LoVo (cell line): ENCODE data around the gene TTC33.

Source experiments
- DNase-seq: peaks from one replicate; pipeline ENCODE4 v3.0.0-alpha.2; 2016; ENCODE audit warnings: low spot score

TTC33 gene

GRCh38 chr5:40483316-40483715 is 272.4 kb downstream of the TTC33 start:
- no peak for DNase-seq

DNA sequence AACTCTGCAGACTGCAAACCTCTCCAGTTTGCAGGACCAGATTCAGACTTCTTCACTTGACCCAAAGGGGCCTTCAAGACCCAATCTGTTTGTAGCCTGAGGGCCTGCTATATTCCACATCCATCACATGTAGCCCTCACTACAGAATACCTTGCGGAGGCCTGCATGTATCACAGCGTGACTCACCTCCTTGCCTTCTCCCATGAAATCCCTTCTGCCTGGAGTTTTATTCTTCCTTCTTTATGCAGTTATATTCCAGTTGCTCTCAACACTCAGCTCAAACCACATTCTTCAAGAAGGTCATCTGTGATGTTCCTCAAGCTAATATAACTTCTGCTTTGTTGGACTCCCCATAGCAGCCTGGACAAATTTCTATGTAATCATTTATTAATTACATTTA is 274.5 kb downstream of the TTC33 start:
- DNase-seq: no peak

- no peak for DNase-seq
Measured at GRCh38 chr5:40480392-40480791, 275.4 kb downstream of the TTC33 start.

- no peak for DNase-seq
Measured at GRCh38 chr5:40479939-40480338, 275.8 kb downstream of the TTC33 start.

- no peak for DNase-seq
Measured at GRCh38 chr5:40478766-40479165, 277.0 kb downstream of the TTC33 start.

- no peak for DNase-seq
Measured at GRCh38 chr5:40477856-40478546, 277.8 kb downstream of the TTC33 start.

DNA sequence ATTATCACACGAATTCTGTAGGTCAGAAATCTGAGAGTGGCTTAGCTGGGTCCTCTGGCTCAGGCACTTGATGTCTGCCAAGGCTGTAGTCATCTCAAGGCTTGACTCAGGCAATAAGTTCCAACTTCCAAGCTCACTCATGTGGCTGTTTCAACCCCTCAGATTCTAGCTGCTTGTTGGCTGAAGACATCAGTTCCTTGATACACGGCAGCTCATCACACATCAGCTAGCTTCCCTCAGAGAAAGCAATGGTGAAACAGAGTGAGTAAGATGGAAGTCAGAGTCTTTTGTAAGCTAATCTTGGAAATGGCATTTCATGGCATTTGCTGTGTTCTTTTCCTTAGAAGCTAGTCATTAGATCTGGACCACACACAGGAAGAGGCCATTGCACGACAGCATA is 280.2 kb downstream of the TTC33 start:
- no peak for DNase-seq

DNA sequence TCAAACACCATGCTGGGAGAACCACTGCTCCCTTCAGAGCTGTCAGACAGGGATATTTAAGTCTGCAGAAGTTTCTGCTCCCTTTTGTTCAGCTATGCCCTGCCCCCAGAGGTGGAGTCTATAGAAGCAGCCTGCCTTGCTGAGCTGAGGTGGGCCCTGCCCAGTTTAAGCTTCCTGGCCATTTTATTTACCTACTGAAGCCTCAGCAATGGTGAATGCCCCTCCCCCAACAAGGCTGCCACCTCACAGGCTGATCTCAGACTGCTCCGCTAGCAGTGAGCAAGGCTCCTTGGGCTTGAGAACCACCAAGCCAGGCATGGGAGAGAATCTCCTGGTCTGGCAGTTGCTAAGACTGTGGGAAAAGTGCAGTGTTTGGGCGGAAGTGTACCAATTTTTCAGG is 281.5 kb downstream of the TTC33 start:
- no peak for DNase-seq

GRCh38 chr5:40465416-40465815 is 290.3 kb downstream of the TTC33 start:
- DNase-seq: no peak

- DNase-seq: no peak
Measured at GRCh38 chr5:40464511-40464910, 291.2 kb downstream of the TTC33 start.
